ENCODE data around the gene RPS6KL1.

The RPS6KL1 gene

DNA sequence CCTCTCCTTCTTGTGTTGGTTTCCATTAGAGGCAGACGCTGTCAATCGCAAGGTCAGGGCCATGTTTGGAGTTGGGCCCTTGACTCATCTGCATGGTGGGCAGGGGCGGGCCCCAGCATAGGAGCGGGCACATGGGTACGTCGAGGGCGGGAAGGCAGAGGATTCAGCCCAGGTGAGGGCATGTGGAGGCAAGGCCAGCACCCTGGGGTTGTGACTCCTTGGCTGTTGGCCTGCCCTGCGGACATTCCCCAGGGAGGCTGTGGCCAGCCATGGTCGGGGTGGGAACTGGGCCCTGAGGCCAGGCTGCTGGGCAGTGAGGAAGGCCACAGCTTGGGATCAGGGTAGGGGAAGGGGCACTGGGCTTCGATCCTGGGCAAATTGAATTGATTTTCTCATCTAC lies 10.3 kb downstream of the RPS6KL1 start:
- DNase-seq (ENCODE audit: low read depth in 2 of 2, low spot score in 1 of 2): no peak

DNA sequence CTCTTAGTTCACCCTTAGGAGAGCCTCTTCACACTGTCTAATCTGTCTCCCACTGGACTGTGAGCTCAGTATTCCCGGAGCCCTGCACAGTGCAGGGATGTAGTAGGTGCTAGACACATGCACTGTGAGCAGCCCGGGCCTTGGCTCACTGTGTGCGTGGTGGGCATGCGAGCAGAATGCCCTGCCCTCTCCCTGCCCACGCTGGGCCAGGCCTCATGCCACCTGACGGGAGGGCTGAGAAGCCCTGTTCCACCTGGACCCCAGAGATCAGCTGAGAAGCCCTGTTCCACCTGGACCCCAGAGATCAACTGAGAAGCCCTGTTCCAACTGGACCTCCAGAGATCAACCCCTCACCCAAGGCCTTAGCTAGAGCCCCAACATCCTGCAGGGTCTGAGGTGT lies 10.9 kb downstream of the RPS6KL1 start:
- DNase-seq (ENCODE audit: low read depth in 2 of 2, low spot score in 1 of 2): no peak

DNA sequence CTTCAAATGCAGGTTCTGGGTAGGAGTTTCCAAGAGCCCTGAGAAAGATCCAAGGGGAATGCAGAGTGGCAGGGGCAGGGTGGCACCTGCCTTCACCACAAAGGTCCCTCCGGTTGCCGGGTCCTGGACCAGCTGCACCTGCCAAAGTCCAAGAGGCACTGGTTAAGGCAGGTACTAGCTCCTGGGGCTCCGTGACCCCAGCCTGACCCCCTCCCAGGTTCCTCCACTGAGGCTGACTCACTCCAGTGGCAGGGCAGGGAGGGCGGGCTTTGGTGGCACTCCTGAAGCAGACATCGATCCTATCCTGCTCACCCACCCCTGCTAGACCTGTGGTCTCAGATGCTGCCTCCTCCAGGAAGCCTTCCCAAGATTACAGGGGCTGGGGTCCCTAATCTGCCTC lies 11.4 kb downstream of the RPS6KL1 start:
- DNase-seq (ENCODE audit: low read depth in 2 of 2, low spot score in 1 of 2): no peak

GRCh38 chr14:74911221-74911620 lies 11.8 kb downstream of the RPS6KL1 start:
- DNase-seq (ENCODE audit: low read depth in 2 of 2, low spot score in 1 of 2): no peak

- no peak for DNase-seq (ENCODE audit: low read depth in 2 of 2, low spot score in 1 of 2)
Measured at GRCh38 chr14:74910556-74910955, 12.5 kb downstream of the RPS6KL1 start.

DNA sequence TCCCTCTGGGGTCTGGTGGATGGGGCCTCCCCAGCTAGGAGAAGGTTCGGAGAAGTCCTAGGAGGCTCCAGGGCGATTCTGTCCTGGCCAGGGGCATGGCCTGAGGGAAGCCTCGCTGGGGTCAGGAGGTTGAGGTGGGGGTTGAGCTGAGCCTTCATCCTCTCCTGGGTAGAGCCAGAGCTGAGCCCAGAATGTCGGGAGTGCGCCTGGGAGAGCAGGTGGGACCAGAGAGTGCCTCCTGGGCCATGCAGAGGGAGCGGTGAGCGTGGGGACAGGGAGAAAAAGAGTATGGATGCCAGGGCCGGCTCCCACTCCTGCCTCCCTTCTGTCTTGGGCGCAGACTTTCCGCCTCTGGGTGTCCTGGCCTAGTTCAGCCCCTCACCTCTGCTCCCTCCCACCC lies 13.1 kb downstream of the RPS6KL1 start:
- DNase-seq (ENCODE audit: low read depth in 2 of 2, low spot score in 1 of 2): no peak

- DNase-seq (ENCODE audit: low read depth in 2 of 2, low spot score in 1 of 2): no peak
Measured at GRCh38 chr14:74909501-74909900, 13.6 kb downstream of the RPS6KL1 start.

DNA sequence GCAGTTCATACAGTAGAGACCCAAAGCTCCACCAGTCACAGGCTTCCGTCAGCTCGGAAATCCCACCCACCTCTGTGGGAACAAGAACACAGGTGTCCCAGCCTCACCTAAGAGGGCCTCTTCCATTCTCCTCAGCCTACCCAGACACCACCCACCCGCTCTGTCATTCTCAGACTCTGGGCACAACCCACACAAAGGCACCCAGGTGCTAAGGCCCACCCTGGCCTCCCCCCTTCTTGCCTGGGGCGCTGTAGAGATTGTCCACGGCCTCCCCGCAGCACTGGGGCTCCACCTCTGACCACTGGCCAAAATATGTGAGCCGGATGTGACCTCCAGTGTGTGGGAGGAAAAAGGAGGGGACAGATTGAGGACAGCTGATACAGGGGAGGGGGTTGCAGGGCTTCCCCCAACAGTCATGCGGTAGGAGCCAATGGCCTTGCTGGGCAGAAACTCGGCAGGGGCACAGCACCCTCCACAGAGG lies 14.2 kb downstream of the RPS6KL1 start:
- no peak for DNase-seq (ENCODE audit: low read depth in 2 of 2, low spot score in 1 of 2)

- DNase-seq (ENCODE audit: low read depth in 2 of 2, low spot score in 1 of 2): no peak
Measured at GRCh38 chr14:74907744-74908143, 15.3 kb downstream of the RPS6KL1 start.

DNA sequence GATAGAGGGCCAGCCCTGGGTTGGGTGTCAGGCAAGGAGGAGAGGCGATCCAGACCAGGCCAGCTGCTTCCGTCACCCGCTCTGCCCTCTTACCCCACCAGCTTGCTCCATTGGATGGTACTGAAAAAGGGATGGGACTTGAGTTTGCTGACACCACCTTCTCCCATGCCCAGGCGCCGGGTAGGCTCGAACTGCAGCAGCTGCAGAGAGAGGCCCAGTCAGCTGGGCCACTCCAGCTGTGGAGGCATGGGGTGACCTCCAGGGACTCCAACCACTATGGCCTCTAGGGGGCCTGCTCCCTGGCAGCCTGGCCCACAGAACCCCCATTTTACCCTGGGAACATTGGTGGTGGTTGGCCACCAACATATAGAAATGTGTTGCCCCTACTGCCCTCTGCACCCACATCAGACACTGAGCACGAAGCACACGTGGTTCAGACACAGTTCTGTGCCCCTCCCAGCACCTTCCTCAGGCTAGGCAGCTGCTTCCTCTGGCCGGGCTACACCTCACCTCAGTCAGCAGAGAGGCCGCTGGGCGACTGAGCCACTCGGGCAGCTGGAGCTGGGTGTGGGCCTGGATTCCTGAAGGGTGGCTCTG lies 16.0 kb downstream of the RPS6KL1 start:
- DNase-seq (ENCODE audit: low read depth in 2 of 2, low spot score in 1 of 2): no peak

DNA sequence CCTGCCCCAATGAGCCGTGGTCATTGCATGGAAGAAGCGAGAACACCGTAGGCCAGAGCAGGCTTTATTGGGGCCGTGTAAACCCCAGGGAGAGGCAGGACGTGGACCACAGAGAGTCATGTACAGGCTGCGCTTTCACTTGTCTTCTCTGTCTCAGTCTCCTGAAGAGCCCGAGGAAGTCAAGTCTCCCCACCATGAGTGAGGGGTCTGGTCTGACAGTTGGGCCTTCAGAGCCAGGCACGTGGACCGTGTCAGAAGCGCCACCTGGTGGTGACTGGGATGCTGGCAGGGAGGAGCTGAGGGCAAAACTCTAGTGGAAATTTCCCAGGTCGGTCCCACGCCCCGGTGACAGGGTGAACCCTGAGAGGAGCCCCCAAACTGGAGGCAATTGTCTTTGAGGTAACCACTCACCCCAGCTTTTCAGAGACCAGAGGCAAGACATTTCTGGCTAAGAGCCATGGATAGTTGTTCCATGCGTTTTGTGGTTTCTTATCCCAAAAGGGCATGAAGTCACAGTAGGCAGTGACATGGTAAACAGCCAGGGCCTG lies 17.4 kb downstream of the RPS6KL1 start:
- peak; percentile 65 to 76 for DNase-seq (ENCODE audit: low read depth in 2 of 2, low spot score in 1 of 2)

- no peak for DNase-seq (ENCODE audit: low read depth in 2 of 2, low spot score in 1 of 2)
Measured at GRCh38 chr14:74904635-74905503, 18.2 kb downstream of the RPS6KL1 start.

DNA sequence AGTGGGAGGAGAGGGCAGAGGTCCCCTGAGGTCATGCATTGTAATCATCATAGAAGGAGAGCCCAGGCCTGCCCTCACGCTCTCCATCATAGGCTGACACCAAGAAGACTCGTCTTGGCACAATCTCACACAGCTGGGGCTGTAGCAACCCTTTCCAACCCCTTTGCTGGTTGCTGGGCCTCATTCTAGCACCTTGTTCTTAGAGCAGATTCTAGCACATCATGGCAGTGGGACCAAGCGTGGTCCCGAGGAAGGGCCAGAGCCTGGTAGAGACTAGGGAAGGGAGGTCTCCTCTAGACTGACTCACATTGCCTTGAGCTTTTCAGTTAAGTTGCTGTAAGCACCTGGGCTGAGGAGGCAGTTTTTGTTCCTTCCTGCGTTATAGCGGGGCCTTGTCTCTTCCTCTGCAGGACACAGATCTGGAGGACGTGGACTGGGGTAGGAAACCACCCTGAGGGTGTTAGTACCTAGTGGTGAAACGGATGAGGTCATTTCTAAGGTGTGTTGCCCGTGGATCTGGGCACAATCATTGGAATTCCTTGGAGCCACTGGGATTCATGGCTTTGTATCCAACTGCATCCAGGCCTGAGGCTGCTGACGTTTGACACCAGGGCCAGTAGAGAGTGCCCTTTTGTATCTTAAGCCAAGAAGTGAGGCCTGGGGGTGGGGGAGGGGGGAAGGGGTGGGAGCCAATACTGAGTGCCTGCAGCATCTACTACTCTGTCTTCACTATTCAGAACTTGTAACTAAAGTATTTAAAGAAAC lies 19.9 kb downstream of the RPS6KL1 start:
- DNase-seq (ENCODE audit: low read depth in 2 of 2, low spot score in 1 of 2): no peak

DNA sequence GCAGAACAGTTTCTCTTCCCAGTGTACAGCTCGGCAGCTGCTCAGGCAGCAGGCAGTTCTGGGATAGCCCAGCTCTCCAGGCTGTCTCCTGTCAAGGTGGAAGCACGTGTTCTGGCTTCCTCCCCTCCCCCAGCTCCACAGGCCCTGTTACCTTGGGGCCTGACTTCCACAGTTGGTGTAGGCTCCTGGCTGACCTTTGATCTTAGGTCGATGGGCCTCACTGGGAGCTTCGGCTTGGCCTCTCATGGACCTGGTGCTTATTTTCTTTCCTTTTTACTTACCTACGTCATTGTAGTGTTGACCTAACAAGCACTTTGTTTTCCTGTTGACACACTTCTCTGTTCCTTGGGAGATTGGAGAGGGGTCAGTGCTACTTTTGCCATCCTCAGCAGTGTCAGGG lies 24.4 kb downstream of the RPS6KL1 start:
- no peak for DNase-seq (ENCODE audit: low read depth in 2 of 2, low spot score in 1 of 2)

GRCh38 chr14:74898083-74898482 lies 25.0 kb downstream of the RPS6KL1 start:
- no peak for DNase-seq (ENCODE audit: low read depth in 2 of 2, low spot score in 1 of 2)

DNA sequence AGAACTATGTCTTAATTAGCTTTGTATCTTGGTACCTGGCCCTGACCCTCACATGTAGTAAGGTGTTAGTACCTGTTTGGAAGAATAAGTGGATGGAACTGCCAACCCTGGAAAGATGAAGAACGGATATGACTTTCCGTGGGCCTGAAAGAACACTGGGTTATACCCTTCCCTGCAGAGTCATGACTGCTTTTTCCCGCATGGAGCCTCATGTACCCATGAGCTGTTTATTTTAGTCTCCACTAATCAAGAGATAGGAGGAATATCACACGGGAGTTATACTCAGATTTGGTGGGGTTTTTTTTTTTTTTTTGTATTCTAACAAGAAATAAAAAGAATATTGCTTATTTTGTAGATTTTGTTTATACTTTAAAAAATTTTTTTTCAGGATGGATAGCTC lies 25.4 kb downstream of the RPS6KL1 start:
- no peak for DNase-seq (ENCODE audit: low read depth in 2 of 2, low spot score in 1 of 2)

GRCh38 chr14:74896400-74896799 lies 26.7 kb downstream of the RPS6KL1 start:
- DNase-seq (ENCODE audit: low read depth in 2 of 2, low spot score in 1 of 2): no peak

DNA sequence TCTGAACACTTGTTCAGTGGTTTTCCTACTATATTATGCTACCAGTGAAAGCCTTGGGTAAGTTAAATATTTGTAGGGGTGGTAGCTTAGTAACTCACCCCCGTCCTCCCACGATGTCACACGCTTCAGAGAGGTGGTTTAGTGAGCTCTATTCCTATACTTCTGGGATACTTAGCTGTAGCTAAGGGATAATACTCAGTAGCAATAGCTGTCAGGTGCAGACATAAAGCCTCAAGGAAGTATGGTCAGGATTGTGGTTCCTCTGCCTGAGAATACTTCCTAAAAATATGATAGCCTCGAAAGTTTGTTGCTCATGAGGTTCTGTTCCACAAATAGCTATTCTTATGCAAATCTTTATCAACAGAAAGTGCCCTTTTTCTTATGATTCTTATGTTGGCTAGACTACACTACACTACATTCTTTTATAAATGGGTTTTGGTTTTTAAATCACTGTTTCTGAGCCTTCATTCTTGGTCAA lies 29.4 kb downstream of the RPS6KL1 start:
- DNase-seq (ENCODE audit: low read depth in 2 of 2, low spot score in 1 of 2): no peak

DNA sequence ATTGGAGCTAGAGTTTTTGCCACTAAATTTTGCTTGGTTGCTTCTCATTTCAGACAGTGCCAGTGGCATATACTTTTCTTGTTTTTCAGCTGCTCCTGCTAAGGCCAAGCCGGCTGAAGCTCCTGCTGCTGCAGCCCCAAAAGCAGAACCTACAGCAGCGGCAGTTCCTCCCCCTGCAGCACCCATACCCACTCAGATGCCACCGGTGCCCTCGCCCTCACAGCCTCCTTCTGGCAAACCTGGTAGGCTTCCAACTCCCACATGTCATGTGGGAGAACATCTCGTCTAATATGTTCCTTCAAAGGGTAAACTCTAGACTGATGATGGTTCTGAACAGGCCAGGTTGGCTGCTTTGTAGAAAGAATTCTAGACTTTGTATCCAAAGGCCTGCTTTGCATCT lies 30.3 kb downstream of the RPS6KL1 start:
- no peak for DNase-seq (ENCODE audit: low read depth in 2 of 2, low spot score in 1 of 2)

GRCh38 chr14:74891870-74892269 lies 31.2 kb downstream of the RPS6KL1 start:
- no peak for DNase-seq (ENCODE audit: low read depth in 2 of 2, low spot score in 1 of 2)

DNA sequence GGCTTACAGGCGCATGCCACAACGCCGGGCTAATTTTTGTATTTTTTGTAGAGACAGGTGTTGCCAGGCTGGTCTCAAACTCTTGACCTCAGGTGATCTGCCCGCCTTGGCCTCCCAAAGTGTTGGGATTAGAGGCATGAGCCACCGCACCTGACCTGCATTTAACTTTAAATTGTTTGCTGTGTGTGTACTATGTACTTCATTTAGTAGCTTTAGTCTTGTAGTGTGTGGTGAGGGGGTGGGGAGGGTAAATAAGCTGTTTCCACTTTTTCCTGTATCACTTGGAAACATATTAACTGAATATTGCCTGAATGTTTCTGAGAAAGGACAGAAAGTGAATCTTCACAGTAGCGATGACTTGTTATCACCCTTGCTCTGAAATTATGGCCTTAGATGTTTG lies 32.8 kb downstream of the RPS6KL1 start:
- no peak for DNase-seq (ENCODE audit: low read depth in 2 of 2, low spot score in 1 of 2)

Data from stimulated activated CD8-positive, alpha-beta memory T cell treated with anti-CD3 and anti-CD28 coated beads, Interleukin-4, amount 100 ng/mL, for 1 hour (primary cell).